Neuronal stem cell (in vitro differentiated cells): ENCODE results near the gene ASB2.

Source experiments
- DNase-seq: peaks from one replicate; pipeline ENCODE4 v3.0.0-alpha.2; 2013; ENCODE audit warnings: low spot score
- H2AFZ ChIP-seq: one replicate; pipeline ENCODE4 v1.6.1; 2013; ENCODE audit warnings: mild to moderate bottlenecking, low read length, inconsistent platforms
- H2AK5ac ChIP-seq: 2 replicates; pipeline ENCODE4 v1.6.1; 2013; ENCODE audit warnings: low read depth, mild to moderate bottlenecking, inconsistent platforms, low read length, moderate library complexity, mixed read lengths
- H2BK120ac ChIP-seq: 2 replicates; pipeline ENCODE4 v1.6.1; 2013; ENCODE audit warnings: low read depth, mild to moderate bottlenecking, inconsistent platforms, low read length, moderate library complexity, mixed read lengths
- H2BK12ac ChIP-seq: one replicate; pipeline ENCODE4 v1.6.1; 2013; ENCODE audit warnings: low read length, inconsistent platforms
- H2BK15ac ChIP-seq: 2 replicates; pipeline ENCODE4 v1.6.1; 2013; ENCODE audit warnings: mild to moderate bottlenecking, low read length, inconsistent platforms, mixed read lengths
- H2BK5ac ChIP-seq: one replicate; pipeline ENCODE4 v1.6.1; 2013; ENCODE audit warnings: inconsistent platforms, mild to moderate bottlenecking, low read length, moderate library complexity
- H3K14ac ChIP-seq: one replicate; pipeline ENCODE4 v1.6.1; 2013; ENCODE audit warnings: low read length, inconsistent platforms
- H3K18ac ChIP-seq: 2 replicates; pipeline ENCODE4 v1.6.1; 2013; ENCODE audit warnings: low read length, inconsistent platforms
- H3K23ac ChIP-seq: 2 replicates; pipeline ENCODE4 v1.6.1; 2013; ENCODE audit warnings: low read depth, mild to moderate bottlenecking, mixed read lengths, low read length, inconsistent platforms; ENCODE audit not compliant: poor library complexity
- H3K27ac ChIP-seq: replicated peaks from 3 replicates; pipeline ENCODE4 v1.5.1; 2013; ENCODE audit warnings: low read length, inconsistent platforms
- H3K27me3 ChIP-seq, 3 experiments: 2 replicates each; pipeline ENCODE4 v1.6.1; 2013; ENCODE audit warnings: low read length in 3 of 3, mild to moderate bottlenecking in 2 of 3, inconsistent platforms in 1 of 3, low read depth in 1 of 3, mixed read lengths in 1 of 3, moderate library complexity in 1 of 3; ENCODE audit not compliant: control insufficient read depth in 3 of 3, insufficient read depth in 3 of 3
- H3K36me3 ChIP-seq, 2 donors: replicated peaks in 1 of 2; 2 replicates each; pipeline ENCODE4 v1.6.1; 2013; ENCODE audit warnings: low read length in 2 of 2; ENCODE audit not compliant: control insufficient read depth in 2 of 2, insufficient read depth in 2 of 2
- H3K4ac ChIP-seq: 2 replicates; pipeline ENCODE4 v1.6.1; 2013; ENCODE audit warnings: inconsistent platforms, mild to moderate bottlenecking, low read length, moderate library complexity
- H3K4me1 ChIP-seq, 2 donors: 1 replicate in 1 of 2; 2 replicates in 1 of 2; pipeline ENCODE4 v1.6.1; 2013; ENCODE audit warnings: low read length in 2 of 2, low read depth in 1 of 2; ENCODE audit not compliant: control insufficient read depth in 2 of 2, insufficient read depth in 1 of 2
- H3K4me2 ChIP-seq: one replicate; pipeline ENCODE4 v1.6.1; 2013; ENCODE audit warnings: mild to moderate bottlenecking, low read length, inconsistent platforms; ENCODE audit not compliant: insufficient read depth, poor library complexity, severe bottlenecking
- H3K4me3 ChIP-seq, 2 donors: 2 replicates each; pipeline ENCODE4 v1.5.1; 2013; ENCODE audit warnings: low read length in 2 of 2, mild to moderate bottlenecking in 2 of 2, inconsistent platforms in 1 of 2, moderate library complexity in 1 of 2
- H3K79me1 ChIP-seq: one replicate; pipeline ENCODE4 v1.6.1; 2013; ENCODE audit warnings: low read depth, mild to moderate bottlenecking, inconsistent platforms, low read length, moderate library complexity
- H3K9ac ChIP-seq: one replicate; pipeline ENCODE4 v1.6.1; 2013; ENCODE audit warnings: mild to moderate bottlenecking, low read depth, low read length, inconsistent platforms; ENCODE audit not compliant: poor library complexity
- H3K9me3 ChIP-seq, 2 donors: replicated peaks in 1 of 2; 2 replicates each; pipeline versions ENCODE3 to v1.6.1; 2013; ENCODE audit warnings: low read length in 2 of 2, mild to moderate bottlenecking in 2 of 2, inconsistent platforms in 1 of 2, low read depth in 1 of 2, mixed read lengths in 1 of 2, moderate library complexity in 1 of 2; ENCODE audit not compliant: control insufficient read depth in 2 of 2, insufficient read depth in 1 of 2
- H4K8ac ChIP-seq: one replicate; pipeline ENCODE4 v1.6.1; 2013; ENCODE audit warnings: low read depth, mild to moderate bottlenecking, inconsistent platforms, low read length, moderate library complexity
- H4K91ac ChIP-seq: one replicate; pipeline ENCODE4 v1.6.1; 2013; ENCODE audit warnings: low read length, low read depth, mild to moderate bottlenecking, inconsistent platforms; ENCODE audit not compliant: poor library complexity
- WGBS, 2 donors: extraction: QIAGEN DNeasy Blood & Tissue Kit; methylation state at CpG; one replicate each; pipeline ENCODE4 v1.1.7; 2013; ENCODE audit warnings: missing lambda C conversion rate in 2 of 2, mixed read lengths in 1 of 2; ENCODE audit not compliant: insufficient read length in 2 of 2, insufficient replicate concordance in 1 of 2; ENCODE audit errors: extremely low coverage in 2 of 2; 5-methylcytosine and 5-hydroxymethylcytosine counted together

Gene ASB2

DNA sequence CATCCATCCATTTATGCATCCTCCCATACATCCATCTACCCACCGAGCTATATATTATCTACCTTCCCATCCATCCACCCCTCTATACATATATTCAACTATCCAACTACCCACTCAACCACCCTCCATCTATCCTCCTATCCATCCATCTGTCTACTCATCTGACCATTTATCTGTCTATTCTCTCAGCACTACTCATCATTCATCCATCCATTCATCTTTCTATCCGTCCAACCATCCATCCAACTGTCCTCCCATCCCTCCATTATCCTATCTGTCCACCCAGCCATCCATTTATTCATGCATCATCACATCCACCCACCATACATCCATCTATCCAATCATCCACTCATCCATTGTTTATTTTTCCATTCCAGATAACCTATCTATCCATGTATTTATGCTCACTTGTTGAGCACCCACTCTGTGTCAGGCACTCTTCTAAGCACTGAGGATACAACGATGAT is 11.5 kb downstream of the ASB2 start:
- no peak overlapping the region for H3K4ac ChIP-seq
- H4K8ac ChIP-seq: no peak overlapping the region
- DNase-seq: no peak
- H4K91ac ChIP-seq: no peak overlapping the region
- H3K18ac ChIP-seq: no peak overlapping the region
- no peak overlapping the region for H3K9ac ChIP-seq
- H3K4me2 ChIP-seq: no peak overlapping the region
- no peak overlapping the region for H3K14ac ChIP-seq
- H2BK5ac ChIP-seq: no peak overlapping the region
- no peak overlapping the region for H3K27ac ChIP-seq
- no peak overlapping the region for H2BK120ac ChIP-seq
- WGBS, 2 donors: 100% methylated on average over 1 to 2 of the region's 3 CpGs
- H2BK15ac ChIP-seq: no peak overlapping the region
- no peaks in the 10 kb centered on the region for H3K9me3 ChIP-seq
- H2BK12ac ChIP-seq: no peak overlapping the region
- no peaks in the 10 kb centered on the region for H3K36me3 ChIP-seq
- H3K4me1 ChIP-seq: peaks cover under 1 to 4% of the 10 kb centered on the region in 2 donors
- H3K23ac ChIP-seq: no peak overlapping the region
- no peaks in the 10 kb centered on the region for H3K79me1 ChIP-seq
- no peak overlapping the region for H2AK5ac ChIP-seq
- no peak overlapping the region for H3K4me3 ChIP-seq
- H2AFZ ChIP-seq: no peak overlapping the region
- peaks cover 0 to 16% (median 0%) of the 10 kb centered on the region in 3 experiments for H3K27me3 ChIP-seq

DNA sequence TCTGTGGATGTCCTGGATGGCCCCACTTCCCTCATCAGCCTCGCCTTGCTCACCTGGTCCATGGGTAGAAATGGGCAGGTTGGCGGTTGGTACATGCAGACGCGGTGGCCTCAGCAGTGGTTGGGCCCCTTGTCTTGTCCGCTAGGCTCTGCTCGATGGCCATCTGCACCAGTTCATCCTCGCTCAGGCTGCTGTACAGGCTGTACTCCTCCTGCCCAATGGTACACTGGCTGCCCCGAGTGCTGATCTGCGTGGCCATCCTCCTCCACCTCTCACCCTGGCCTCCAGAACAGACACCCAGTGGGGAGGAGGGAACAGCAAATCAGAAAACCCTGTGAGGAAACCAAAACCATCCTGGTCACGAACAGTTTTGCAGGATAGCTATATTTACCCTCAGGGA is 12.1 kb downstream of the ASB2 start:
- no peak overlapping the region for H2AK5ac ChIP-seq
- no peak for DNase-seq
- peak overlapping the region; percentile 38 for H3K9ac ChIP-seq
- H3K79me1 ChIP-seq: no peaks in the 10 kb centered on the region
- no peak overlapping the region for H3K18ac ChIP-seq
- H3K9me3 ChIP-seq: no peaks in the 10 kb centered on the region
- H3K4me3 ChIP-seq: peak overlapping the region in 1 of 2 donors; percentile 31
- H3K36me3 ChIP-seq: no peaks in the 10 kb centered on the region
- no peak overlapping the region for H3K4ac ChIP-seq
- H2BK12ac ChIP-seq: no peak overlapping the region
- peaks cover 0 to 16% (median 0%) of the 10 kb centered on the region in 3 experiments for H3K27me3 ChIP-seq
- H3K4me2 ChIP-seq: no peak overlapping the region
- no peak overlapping the region for H3K23ac ChIP-seq
- no peak overlapping the region for H3K27ac ChIP-seq
- H4K8ac ChIP-seq: no peak overlapping the region
- no CpG with 5 or more reads among the region's 10 CpGs for WGBS, 2 donors
- H3K4me1 ChIP-seq: peaks cover 6% of the 10 kb centered on the region in 2 donors
- no peak overlapping the region for H2BK15ac ChIP-seq
- H2BK120ac ChIP-seq: no peak overlapping the region
- H3K14ac ChIP-seq: no peak overlapping the region
- no peak overlapping the region for H2AFZ ChIP-seq
- H4K91ac ChIP-seq: no peak overlapping the region
- H2BK5ac ChIP-seq: no peak overlapping the region

DNA sequence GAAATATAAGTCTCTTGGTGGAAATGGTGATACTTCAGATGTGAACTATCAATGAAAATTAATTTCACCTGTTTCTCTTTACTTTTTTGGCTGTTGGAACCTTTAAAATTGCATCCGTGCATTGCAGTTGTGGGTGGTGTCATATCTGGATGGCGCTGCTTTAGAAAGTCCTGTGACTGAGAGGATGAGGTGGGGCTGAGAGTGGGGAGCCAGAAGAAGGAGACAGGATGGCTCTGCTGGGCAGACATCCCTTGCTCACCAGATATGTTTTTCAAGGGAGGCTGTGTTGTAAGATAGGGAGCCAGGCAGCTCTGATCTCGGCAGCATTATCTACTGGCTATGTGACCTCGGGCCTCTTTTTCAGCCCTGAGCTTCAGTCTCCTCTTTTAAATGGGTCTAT is 12.7 kb downstream of the ASB2 start:
- Histone ChIP-seq H3K4me1 (peaks cover 8% of the 10 kb centered on the region in 2 donors), H2BK5ac (no peak overlapping the region), H2BK15ac (no peak overlapping the region), H4K91ac (no peak overlapping the region), H3K23ac (no peak overlapping the region), H3K14ac (no peak overlapping the region), H2BK12ac (no peak overlapping the region), H3K9me3 (no peaks in the 10 kb centered on the region), H3K4me3 (no peak overlapping the region), H3K27ac (no peak overlapping the region), H3K79me1 (no peaks in the 10 kb centered on the region), H2BK120ac (no peak overlapping the region), H2AFZ (no peak overlapping the region), H2AK5ac (no peak overlapping the region), H3K9ac (no peak overlapping the region), H3K36me3 (no peaks in the 10 kb centered on the region), H3K18ac (no peak overlapping the region), H4K8ac (no peak overlapping the region), H3K4me2 (no peak overlapping the region), H3K4ac (no peak overlapping the region), H3K27me3 (peaks cover 0 to 10% (median 0%) of the 10 kb centered on the region in 3 experiments)
- WGBS, 2 donors: no CpG with 5 or more reads among the region's 4 CpGs
- no peak for DNase-seq

DNA sequence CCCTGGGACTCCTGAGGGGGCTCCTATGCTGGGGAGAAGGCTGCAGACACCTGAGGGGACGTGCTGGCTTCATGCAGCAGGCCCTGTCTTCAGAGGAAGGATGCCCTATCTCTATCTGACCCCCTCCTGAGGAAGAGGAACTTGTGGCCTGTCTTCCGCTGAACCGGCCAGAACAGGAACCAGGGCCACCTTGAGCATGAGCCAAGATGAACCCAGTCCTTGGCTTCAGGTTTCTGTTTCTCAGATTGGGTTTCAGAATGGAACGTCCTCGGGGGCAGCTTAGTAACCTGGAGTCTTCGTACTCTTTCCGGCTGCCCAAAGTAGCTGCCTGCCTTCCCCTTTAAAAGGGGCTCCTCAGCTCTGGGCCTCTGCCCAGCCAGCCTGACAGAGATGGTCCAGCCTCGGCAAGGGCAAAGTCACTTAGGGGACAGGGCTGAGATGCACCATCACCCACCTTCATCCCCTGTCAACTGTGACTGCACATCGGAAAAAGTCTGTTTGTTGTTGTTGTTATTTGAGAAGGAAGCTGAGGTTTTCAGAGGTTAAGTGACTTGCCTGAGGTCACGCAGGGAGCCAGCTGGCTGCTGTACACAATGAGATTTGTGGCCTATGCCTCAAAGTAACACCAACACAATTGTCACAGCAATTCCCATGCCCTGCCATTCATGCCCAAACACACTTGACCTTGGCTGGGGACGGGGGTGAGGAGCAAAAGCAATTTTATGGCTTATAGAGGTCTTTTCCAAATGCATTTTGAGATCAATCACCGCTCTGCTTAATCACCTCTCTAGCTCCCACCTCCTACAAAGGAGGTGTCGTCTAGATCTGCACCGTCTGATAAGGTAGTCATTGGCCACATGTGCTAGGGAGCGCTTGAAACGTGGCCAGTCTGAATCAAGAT is 13.4 kb downstream of the ASB2 start:
- Histone ChIP-seq H2BK120ac (no peak overlapping the region), H3K4ac (no peak overlapping the region), H2AFZ (no peak overlapping the region), H3K9ac (no peak overlapping the region), H4K91ac (no peak overlapping the region), H3K27ac (no peak overlapping the region), H3K4me2 (no peak overlapping the region), H3K9me3 (no peaks in the 10 kb centered on the region), H3K4me1 (peaks cover 8% of the 10 kb centered on the region in 2 donors), H3K27me3 (peaks cover 0 to 3% (median 0%) of the 10 kb centered on the region in 3 experiments), H2AK5ac (no peak overlapping the region), H3K23ac (no peak overlapping the region), H3K4me3 (no peak overlapping the region), H4K8ac (no peak overlapping the region), H3K79me1 (no peaks in the 10 kb centered on the region), H2BK12ac (no peak overlapping the region), H3K36me3 (no peaks in the 10 kb centered on the region), H2BK5ac (peak overlapping the region; percentile 20), H2BK15ac (no peak overlapping the region), H3K14ac (peak overlapping the region; percentile 21), H3K18ac (no peak overlapping the region)
- DNase-seq: no peak
- WGBS, 2 donors: no CpG with 5 or more reads among the region's 16 CpGs
